Fibroblast of lung (primary cell): ENCODE measurements around the gene CCDC85C. TPM values are rescaled to one million over a fixed set of nuclear protein-coding genes. Genes with fewer than 3 reads are reported as not detected.

Source experiments
- DNase-seq, 2 donors: peaks; one replicate each; pipeline versions ENCODE4 v3.0.0 to v3.0.0-alpha.2; 2010; ENCODE audit warnings: low read depth in 2 of 2
- H2AFZ ChIP-seq: 2 replicates; pipeline ENCODE4 v1.5.1; 2012; ENCODE audit warnings: low read length, control low read depth, inconsistent platforms
- H3K27ac ChIP-seq: 2 replicates; pipeline ENCODE4 v1.5.1; 2011; ENCODE audit warnings: low read length, control low read depth; ENCODE audit not compliant: insufficient read depth
- H3K27me3 ChIP-seq: 2 replicates; pipeline ENCODE4 v1.5.1; 2011; ENCODE audit warnings: mild to moderate bottlenecking, low read length; ENCODE audit not compliant: control insufficient read depth, insufficient read depth
- H3K36me3 ChIP-seq: 2 replicates; pipeline ENCODE4 v1.5.1; 2011; ENCODE audit warnings: low read length; ENCODE audit not compliant: control insufficient read depth, insufficient read depth
- H3K4me1 ChIP-seq: 2 replicates; pipeline ENCODE4 v1.5.1; 2011; ENCODE audit warnings: low read length; ENCODE audit not compliant: control insufficient read depth, insufficient read depth; ENCODE audit errors: extremely low read depth
- H3K4me2 ChIP-seq: 2 replicates; pipeline ENCODE4 v1.5.1; 2011; ENCODE audit warnings: low read length, control low read depth; ENCODE audit not compliant: insufficient read depth; ENCODE audit errors: extremely low read depth
- H3K4me3 ChIP-seq, 4 experiments: fragments of 200-600 bp in 1 of 4; sonication (generic) in 1 of 4; replicated peaks in 1 of 4; 2 replicates each; pipeline ENCODE4 v1.5.1; 2011 to 2016; ENCODE audit warnings: low read length in 4 of 4, low read depth in 3 of 4, mild to moderate bottlenecking in 3 of 4, control low read depth in 2 of 4, inconsistent platforms in 1 of 4, mixed read lengths in 1 of 4; ENCODE audit not compliant: insufficient read depth in 1 of 4; ENCODE audit errors: control extremely low read depth in 1 of 4
- H3K79me2 ChIP-seq: 2 replicates; pipeline ENCODE4 v1.5.1; 2012; ENCODE audit warnings: mild to moderate bottlenecking, low read length, inconsistent platforms; ENCODE audit not compliant: control insufficient read depth, insufficient read depth
- H3K9ac ChIP-seq: 2 replicates; pipeline ENCODE4 v1.5.1; 2011; ENCODE audit warnings: mild to moderate bottlenecking, low read length, control low read depth; ENCODE audit not compliant: insufficient read depth
- H3K9me3 ChIP-seq: 2 replicates; pipeline ENCODE4 v1.5.1; 2012; ENCODE audit warnings: low read depth, low read length; ENCODE audit not compliant: control insufficient read depth, insufficient read depth
- H4K20me1 ChIP-seq: 2 replicates; pipeline ENCODE4 v1.5.1; 2011; ENCODE audit warnings: low read length; ENCODE audit not compliant: control insufficient read depth, insufficient read depth; ENCODE audit errors: extremely low read depth
- EZH2 ChIP-seq: IDR thresholded peaks from 2 replicates; pipeline ENCODE4 v1.5.1; 2012; ENCODE audit warnings: low read length, control low read depth, mild to moderate bottlenecking; ENCODE audit errors: missing control alignments
- polyA plus RNA-seq, 2 donors: library from polyadenylated mRNA; depleted of rRNA in 1 of 2; stranded (reverse) in 1 of 2; unstranded in 1 of 2; fragments of >200 nt; gene quantifications; 2 replicates each; pipeline ENCODE4 v1.2.1, GENCODE V29; 2011 to 2012; ENCODE audit warnings: missing spikeins in 1 of 2
- total RNA-seq: library from RNA; depleted of rRNA; stranded (reverse); fragments of >200 nt; gene quantifications from 2 replicates; pipeline ENCODE4 v1.2.1, GENCODE V29; 2014
- TF ChIP-seq, protein P1 (sequence below), 2 donors: IDR thresholded peaks in 1 of 2; conservative IDR thresholded peaks in 1 of 2; 1 replicate in 1 of 2; 2 replicates in 1 of 2; pipeline ENCODE4 v1.5.1; 2011 to 2012; ENCODE audit warnings: low read length in 2 of 2, control low read depth in 1 of 2, inconsistent platforms in 1 of 2, low read depth in 1 of 2, mild to moderate bottlenecking in 1 of 2

Gene CCDC85C
- total and polyA plus RNA-seq, 2 donors (not counting 1 experiment from before 2014, with no cell fraction given), result 4.6 to 9.6 TPM

DNA sequence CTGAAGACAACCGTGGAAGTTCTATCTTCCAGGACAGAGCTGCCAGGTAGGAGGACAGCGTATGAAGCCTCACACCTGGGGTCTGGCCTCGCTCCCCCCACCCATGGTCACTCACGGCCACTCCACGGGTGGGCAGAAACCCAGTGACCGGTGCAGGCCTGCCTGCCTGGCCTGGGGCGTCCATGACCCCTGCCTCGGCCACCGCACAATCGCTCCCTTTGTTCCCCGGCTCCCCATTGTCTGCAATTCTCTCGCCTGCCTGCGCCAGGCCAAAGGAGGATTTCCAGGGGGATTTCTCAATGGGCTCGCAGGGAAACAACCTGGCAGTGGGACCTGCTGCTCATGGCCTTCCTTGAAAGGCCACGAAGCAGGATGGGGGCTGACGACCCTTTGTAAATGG lies 22.6 kb downstream of the CCDC85C start:
- H3K4me2 ChIP-seq, result no peak overlapping the region
- no peak for DNase-seq
- no peaks in the 10 kb centered on the region for H4K20me1 ChIP-seq
- no peaks in the 10 kb centered on the region for H3K36me3 ChIP-seq
- H3K4me3 ChIP-seq, result no peak overlapping the region
- no peak overlapping the region for H2AFZ ChIP-seq
- no peak overlapping the region for H3K27ac ChIP-seq
- H3K9me3 ChIP-seq, result no peaks in the 10 kb centered on the region
- no peak for TF ChIP-seq EZH2
- TF ChIP-seq, protein P1, sequence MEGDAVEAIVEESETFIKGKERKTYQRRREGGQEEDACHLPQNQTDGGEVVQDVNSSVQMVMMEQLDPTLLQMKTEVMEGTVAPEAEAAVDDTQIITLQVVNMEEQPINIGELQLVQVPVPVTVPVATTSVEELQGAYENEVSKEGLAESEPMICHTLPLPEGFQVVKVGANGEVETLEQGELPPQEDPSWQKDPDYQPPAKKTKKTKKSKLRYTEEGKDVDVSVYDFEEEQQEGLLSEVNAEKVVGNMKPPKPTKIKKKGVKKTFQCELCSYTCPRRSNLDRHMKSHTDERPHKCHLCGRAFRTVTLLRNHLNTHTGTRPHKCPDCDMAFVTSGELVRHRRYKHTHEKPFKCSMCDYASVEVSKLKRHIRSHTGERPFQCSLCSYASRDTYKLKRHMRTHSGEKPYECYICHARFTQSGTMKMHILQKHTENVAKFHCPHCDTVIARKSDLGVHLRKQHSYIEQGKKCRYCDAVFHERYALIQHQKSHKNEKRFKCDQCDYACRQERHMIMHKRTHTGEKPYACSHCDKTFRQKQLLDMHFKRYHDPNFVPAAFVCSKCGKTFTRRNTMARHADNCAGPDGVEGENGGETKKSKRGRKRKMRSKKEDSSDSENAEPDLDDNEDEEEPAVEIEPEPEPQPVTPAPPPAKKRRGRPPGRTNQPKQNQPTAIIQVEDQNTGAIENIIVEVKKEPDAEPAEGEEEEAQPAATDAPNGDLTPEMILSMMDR (conservative IDR thresholded peaks at IDR 0.05 in 1 of 2, IDR thresholded peaks at IDR 0.05 in 1 of 2; ENCODE audit: low read depth in 1 of 2, low read length in 2 of 2), result no peak
- peaks cover 19% of the 10 kb centered on the region for H3K4me1 ChIP-seq
- no peaks in the 10 kb centered on the region for H3K27me3 ChIP-seq
- H3K79me2 ChIP-seq, result peaks cover 4% of the 10 kb centered on the region
- no peak overlapping the region for H3K9ac ChIP-seq

DNA sequence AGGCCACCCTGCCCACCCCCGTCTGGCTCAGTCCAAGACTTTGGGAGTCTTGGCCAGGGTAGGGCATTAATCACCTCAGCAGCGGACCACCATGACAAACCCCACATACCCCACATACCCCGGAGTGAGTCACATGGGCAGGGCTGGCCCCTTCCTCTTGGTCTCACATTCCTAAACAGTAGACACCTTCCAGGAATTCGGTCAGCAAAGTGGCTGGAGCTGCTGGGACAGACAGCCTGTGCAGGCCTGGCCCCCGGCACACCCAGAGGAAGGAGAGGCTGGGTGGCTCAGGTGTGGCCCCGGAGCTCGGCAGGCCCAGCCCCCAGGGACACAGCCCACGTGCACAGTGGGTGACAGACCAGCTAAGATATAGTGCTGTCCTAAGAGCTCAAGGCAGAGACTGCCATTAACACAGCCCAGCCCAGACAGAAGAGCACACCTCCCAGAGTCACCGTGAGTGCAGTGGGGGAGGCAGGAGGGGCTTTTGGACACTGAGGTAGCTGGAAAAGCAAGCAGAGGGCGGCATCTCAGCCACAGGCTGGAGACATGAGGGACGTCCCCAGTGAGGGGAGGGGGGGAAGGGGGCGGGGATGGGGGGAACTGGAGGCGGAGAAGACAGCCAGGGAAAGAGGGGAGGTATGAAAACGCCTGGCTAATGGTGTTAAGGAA lies 24.0 kb downstream of the CCDC85C start:
- H3K9ac ChIP-seq, result no peak overlapping the region

DNA sequence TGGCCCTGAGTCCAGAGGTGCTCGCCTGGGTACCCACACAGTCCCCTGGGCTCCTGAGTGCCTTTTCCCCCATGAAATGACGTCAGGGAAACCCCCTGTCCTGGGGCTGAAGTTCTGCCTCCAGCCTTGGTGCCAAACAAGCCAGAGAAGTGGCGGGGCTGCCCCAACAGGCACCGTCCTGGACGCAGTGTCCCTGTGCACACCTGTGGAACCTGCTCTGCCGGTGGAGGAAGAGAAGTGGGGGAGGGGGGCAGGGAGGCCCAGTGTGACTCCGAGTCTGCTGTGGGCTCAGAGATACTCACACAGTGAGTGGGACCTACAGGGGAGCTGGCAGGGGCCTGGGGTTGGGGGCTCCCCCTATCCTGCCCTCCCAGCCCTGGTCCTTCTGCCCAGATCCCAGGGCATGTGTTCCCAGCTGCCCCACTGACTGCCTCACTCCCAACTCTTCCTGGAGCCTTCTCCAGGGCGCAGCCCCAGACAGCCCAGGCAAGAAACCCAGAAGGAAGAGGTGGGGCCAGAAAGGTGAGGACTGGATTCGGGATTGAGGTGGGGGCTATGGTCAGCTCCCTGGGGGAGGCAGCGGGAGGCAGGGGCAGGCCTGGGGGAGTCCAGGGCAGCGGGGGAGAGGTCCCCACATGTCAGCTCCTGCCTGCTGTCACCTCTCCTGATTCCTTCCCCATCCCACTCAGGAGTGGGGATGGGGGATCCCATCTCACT lies 24.7 kb downstream of the CCDC85C start:
- Histone ChIP-seq H3K4me2 (no peak overlapping the region), H3K4me3 (no peak overlapping the region), H3K79me2 (peaks cover 4% of the 10 kb centered on the region), H3K27me3 (no peaks in the 10 kb centered on the region), H3K9me3 (no peaks in the 10 kb centered on the region), H3K9ac (no peak overlapping the region), H3K4me1 (peaks cover 33% of the 10 kb centered on the region), H2AFZ (no peak overlapping the region), H3K27ac (no peak overlapping the region), H4K20me1 (no peaks in the 10 kb centered on the region), H3K36me3 (no peaks in the 10 kb centered on the region)
- TF ChIP-seq EZH2, result no peak
- TF ChIP-seq, protein P1 (conservative IDR thresholded peaks at IDR 0.05 in 1 of 2, IDR thresholded peaks at IDR 0.05 in 1 of 2; ENCODE audit: low read depth in 1 of 2, low read length in 2 of 2), result no peak
- DNase-seq, result no peak

More for the DNA sequence above, 24.0 kb downstream of the CCDC85C start:
- no peaks in the 10 kb centered on the region for H4K20me1 ChIP-seq
- no peaks in the 10 kb centered on the region for H3K27me3 ChIP-seq
- H3K27ac ChIP-seq, result no peak overlapping the region
- peaks cover 26% of the 10 kb centered on the region for H3K4me1 ChIP-seq
- no peak overlapping the region for H3K4me3 ChIP-seq
- H2AFZ ChIP-seq, result no peak overlapping the region
- H3K4me2 ChIP-seq, result peak overlapping the region; percentile 33
- no peaks in the 10 kb centered on the region for H3K9me3 ChIP-seq
- peak in 1 of 2 donors; percentile 97 for DNase-seq
- TF ChIP-seq, protein P1 (conservative IDR thresholded peaks at IDR 0.05 in 1 of 2, IDR thresholded peaks at IDR 0.05 in 1 of 2; ENCODE audit: low read depth in 1 of 2, low read length in 2 of 2), result no peak
- TF ChIP-seq EZH2, result no peak
- H3K79me2 ChIP-seq, result peaks cover 4% of the 10 kb centered on the region
- no peaks in the 10 kb centered on the region for H3K36me3 ChIP-seq
